H1 (cell line): ENCODE results near the gene ARL6IP4. TPM values are rescaled to one million over a fixed set of nuclear protein-coding genes. Genes with fewer than 3 reads are reported as not detected.

Experiments used
- CTCF ChIA-PET: fragments of 300-600 bp; sonication (Branson Sonifier 250); formaldehyde crosslinking; loops from one replicate; lab custom pipeline; 2021; ENCODE audit not compliant: partially characterized antibody; lab: Charles Lee
- POLR2A ChIA-PET: fragments of 300-600 bp; sonication (Branson Sonifier 250); formaldehyde crosslinking; loops from one replicate; lab custom pipeline; 2021; ENCODE audit warnings: inconsistent platforms; ENCODE audit not compliant: partially characterized antibody; lab: Charles Lee
- DNase-seq, 2 experiments: peaks; one replicate each; pipeline versions ENCODE4 v3.0.0 to v3.0.0-alpha.2; 2010 to 2022; ENCODE audit warnings: low spot score in 2 of 2, low read depth in 1 of 2, mixed read lengths in 1 of 2
- FAIRE-seq: peaks from 2 replicates; lab custom pipeline; 2011; peaks lifted over from hg19 to GRCh38; lab: Jason Lieb, UNC
- H2AFZ ChIP-seq: 2 replicates; pipeline ENCODE4 v1.8.1; 2012; ENCODE audit warnings: low read length, inconsistent platforms
- H2AK5ac ChIP-seq: 2 replicates; pipeline ENCODE4 v1.6.1; 2013; ENCODE audit warnings: low read depth, low read length
- H2BK120ac ChIP-seq: replicated peaks from 2 replicates; pipeline ENCODE3; 2013; ENCODE audit warnings: low read depth, low read length, inconsistent platforms
- H2BK12ac ChIP-seq: 2 replicates; pipeline ENCODE4 v1.6.1; 2013; ENCODE audit warnings: low read depth, low read length
- H2BK15ac ChIP-seq: 2 replicates; pipeline ENCODE4 v1.6.1; 2013; ENCODE audit warnings: low read length
- H2BK20ac ChIP-seq: 2 replicates; pipeline ENCODE4 v1.6.1; 2013; ENCODE audit warnings: low read length
- H2BK5ac ChIP-seq: 2 replicates; pipeline ENCODE4 v1.6.1; 2013; ENCODE audit warnings: low read depth, low read length
- H3K14ac ChIP-seq: 2 replicates; pipeline ENCODE4 v1.6.1; 2013; ENCODE audit warnings: inconsistent platforms; ENCODE audit not compliant: insufficient read length
- H3K18ac ChIP-seq: 2 replicates; pipeline ENCODE4 v1.6.1; 2013; ENCODE audit warnings: low read length; ENCODE audit errors: extremely low read depth
- H3K23ac ChIP-seq: 2 replicates; pipeline ENCODE4 v1.6.1; 2013; ENCODE audit warnings: inconsistent platforms; ENCODE audit not compliant: insufficient read length
- H3K23me2 ChIP-seq: 2 replicates; pipeline ENCODE4 v1.6.1; 2013; ENCODE audit warnings: low read depth, low read length
- H3K27ac ChIP-seq: 2 replicates; pipeline ENCODE4 v1.6.1; 2011; ENCODE audit warnings: low read depth, low read length, inconsistent platforms
- H3K27me3 ChIP-seq, 4 experiments: replicated peaks in 1 of 4; 1 replicate in 1 of 4; 2 replicates in 3 of 4; pipeline versions ENCODE4 v1.6.1 to v1.8.1; 2011 to 2013; ENCODE audit warnings: low read length in 3 of 4, mild to moderate bottlenecking in 3 of 4, inconsistent platforms in 2 of 4, mixed read lengths in 2 of 4, moderate library complexity in 1 of 4; ENCODE audit not compliant: control insufficient read depth in 3 of 4, insufficient read depth in 3 of 4; ENCODE audit errors: extremely low read depth in 1 of 4
- H3K36me3 ChIP-seq, 4 experiments: 2 replicates each; pipeline versions ENCODE4 v1.6.1 to v1.8.1; 2011 to 2013; ENCODE audit warnings: mild to moderate bottlenecking in 4 of 4, low read length in 3 of 4, moderate library complexity in 2 of 4, control low read depth in 1 of 4, inconsistent platforms in 1 of 4; ENCODE audit not compliant: insufficient read depth in 4 of 4, control insufficient read depth in 2 of 4
- H3K4ac ChIP-seq: replicated peaks from 2 replicates; pipeline ENCODE3; 2013; ENCODE audit warnings: low read length, low read depth, mixed read lengths, inconsistent platforms; ENCODE audit not compliant: insufficient read length
- H3K4me1 ChIP-seq, 4 experiments: replicated peaks in 1 of 4; 1 replicate in 1 of 4; 2 replicates in 3 of 4; pipeline versions ENCODE4 v1.6.1 to v1.8.1; 2011 to 2013; ENCODE audit warnings: low read length in 3 of 4, inconsistent platforms in 2 of 4, mixed read lengths in 1 of 4; ENCODE audit not compliant: insufficient read depth in 4 of 4, control insufficient read depth in 3 of 4
- H3K4me2 ChIP-seq, 2 experiments: 2 replicates each; pipeline versions ENCODE4 v1.6.1 to v1.8.1; 2011 to 2013; ENCODE audit warnings: low read depth in 2 of 2, low read length in 2 of 2, control low read depth in 1 of 2, inconsistent platforms in 1 of 2, mild to moderate bottlenecking in 1 of 2; ENCODE audit not compliant: insufficient read depth in 1 of 2
- H3K4me3 ChIP-seq, 4 experiments: fragments of 200-600, 300-600 bp in 1 of 4; sonication (generic), shearing (Covaris generic), sonication (Bioruptor Twin) in 1 of 4; 2 replicates each; pipeline versions ENCODE4 v1.5.1 to v1.8.1; 2011 to 2016; ENCODE audit warnings: low read length in 4 of 4, low read depth in 3 of 4, control low read depth in 2 of 4, inconsistent platforms in 2 of 4, mild to moderate bottlenecking in 2 of 4, mixed read lengths in 1 of 4, moderate library complexity in 1 of 4; ENCODE audit not compliant: insufficient read depth in 2 of 4; ENCODE audit errors: extremely low read depth in 1 of 4
- H3K56ac ChIP-seq: replicated peaks from 2 replicates; pipeline ENCODE3; 2013; ENCODE audit warnings: low read depth, mild to moderate bottlenecking, mixed read lengths, low read length, inconsistent platforms; ENCODE audit not compliant: insufficient read length
- H3K79me1 ChIP-seq: 2 replicates; pipeline ENCODE4 v1.6.1; 2013; ENCODE audit warnings: low read depth, low read length, control low read depth
- H3K79me2 ChIP-seq, 2 experiments: 2 replicates each; pipeline versions ENCODE4 v1.6.1 to v1.8.1; 2012 to 2013; ENCODE audit warnings: low read length in 2 of 2, mild to moderate bottlenecking in 2 of 2, inconsistent platforms in 1 of 2; ENCODE audit not compliant: insufficient read depth in 2 of 2, control insufficient read depth in 1 of 2
- H3K9ac ChIP-seq, 4 experiments: replicated peaks in 1 of 4; 1 replicate in 1 of 4; 2 replicates in 3 of 4; pipeline versions ENCODE4 v1.6.1 to v1.8.1; 2011 to 2013; ENCODE audit warnings: low read depth in 3 of 4, low read length in 3 of 4, control low read depth in 2 of 4, mild to moderate bottlenecking in 2 of 4, moderate library complexity in 2 of 4, inconsistent platforms in 1 of 4; ENCODE audit errors: extremely low read depth in 1 of 4
- H3K9me3 ChIP-seq, 2 experiments: 2 replicates each; pipeline versions ENCODE4 v1.6.1 to v1.8.1; 2012 to 2013; ENCODE audit warnings: mild to moderate bottlenecking in 2 of 2, moderate library complexity in 2 of 2, control low read depth in 1 of 2, inconsistent platforms in 1 of 2, low read depth in 1 of 2, low read length in 1 of 2, mixed read lengths in 1 of 2; ENCODE audit not compliant: insufficient read depth in 2 of 2
- H4K20me1 ChIP-seq, 2 experiments: replicated peaks in 1 of 2; 2 replicates each; pipeline versions ENCODE3 to v1.8.1; 2011 to 2013; ENCODE audit warnings: inconsistent platforms in 2 of 2, low read length in 2 of 2, mild to moderate bottlenecking in 1 of 2; ENCODE audit not compliant: insufficient read depth in 2 of 2, control insufficient read depth in 1 of 2
- H4K5ac ChIP-seq: 2 replicates; pipeline ENCODE4 v1.6.1; 2013; ENCODE audit warnings: low read length, low read depth, mixed read lengths, inconsistent platforms; ENCODE audit not compliant: insufficient read length
- H4K8ac ChIP-seq: 2 replicates; pipeline ENCODE4 v1.8.0; 2013; ENCODE audit warnings: mild to moderate bottlenecking, moderate library complexity, low read length, inconsistent platforms; ENCODE audit not compliant: insufficient read depth; ENCODE audit errors: extremely low read depth
- H4K91ac ChIP-seq: replicated peaks from 2 replicates; pipeline ENCODE3; 2013; ENCODE audit warnings: low read length, mixed read lengths, inconsistent platforms; ENCODE audit not compliant: insufficient read length
- CHD2 ChIP-seq: IDR thresholded peaks from 2 replicates; pipeline ENCODE4 v1.6.1; 2012; ENCODE audit warnings: low read length, improper control_type of control experiment
- KDM4A ChIP-seq: IDR thresholded peaks from one replicate; pipeline ENCODE4 v1.7.1; 2012; ENCODE audit warnings: low read depth, mild to moderate bottlenecking, moderate library complexity, low read length, inconsistent platforms; ENCODE audit not compliant: severe bottlenecking
- SP2 ChIP-seq: IDR thresholded peaks from 2 replicates; pipeline ENCODE4 v1.6.1; 2012; ENCODE audit warnings: mild to moderate bottlenecking, low read length, inconsistent platforms
- TCF12 ChIP-seq: IDR thresholded peaks from 2 replicates; pipeline ENCODE4 v1.6.1; 2011; ENCODE audit warnings: low read depth, mild to moderate bottlenecking, low read length
- WGBS, 2 experiments: shearing (Covaris generic) in 1 of 2; methylation state at CpG; one replicate each; pipeline versions ENCODE4 v1.1.6 to v1.1.7; 2013 to 2015; ENCODE audit warnings: low lambda C conversion rate in 2 of 2, mixed read lengths in 2 of 2, inconsistent platforms in 1 of 2, low coverage in 1 of 2, missing lambda C conversion rate in 1 of 2; ENCODE audit not compliant: insufficient replicate concordance in 2 of 2, insufficient coverage in 1 of 2, insufficient read length in 1 of 2; ENCODE audit errors: extremely low coverage in 1 of 2, missing lambda C conversion rate in 1 of 2; 5-methylcytosine and 5-hydroxymethylcytosine counted together
- polyA plus RNA-seq, 7 experiments: library from polyadenylated mRNA; depleted of rRNA in 3 of 7; stranded (reverse) in 5 of 7; unstranded in 2 of 7; fragments of >200 nt in 5 of 7; fragments of 200-250 nt in 2 of 7; gene quantifications; 1 replicate in 5 of 7; 2 replicates in 1 of 7; 4 replicates in 1 of 7; pipeline versions ENCODE4 v1.2.1 to v1.2.3, GENCODE V29; 2011 to 2013; ENCODE audit warnings: missing spikeins in 2 of 7, mixed read lengths in 2 of 7
- total RNA-seq: library from RNA; stranded (reverse); fragmentation: NEBNext Ultra II Directional; extraction: Animal tissue kit (Norgen Biotek cat#: 25700); gene quantifications from 2 replicates; pipeline ENCODE4 v1.2.1, GENCODE V29; 2021

ARL6IP4 gene
- total and polyA plus RNA-seq, 2 of the 8 experiments (the other 6 are each of a cell fraction or from before 2014, with no cell fraction given): 76.4 to 109 TPM

- WGBS, 2 experiments: 95% methylated on average over 22 of the region's 40 CpGs; no CpG with 5 or more reads in 1 of the 2 experiments
- TF ChIP-seq CHD2: no peak
- TF ChIP-seq TCF12: no peak
- no peak for TF ChIP-seq KDM4A
- TF ChIP-seq SP2: no peak
Observed at GRCh38 chr12:122986258-122986871, 5.9 kb downstream of the ARL6IP4 start.

More at GRCh38 chr12:122986258-122986871, 5.9 kb downstream of the ARL6IP4 start:
- Histone ChIP-seq H2BK120ac (no peak overlapping the region), H4K20me1 (peaks cover 0 to 7% of the 10 kb centered on the region in 2 experiments), H3K27ac (no peak overlapping the region), H3K79me1 (no peaks in the 10 kb centered on the region), H3K79me2 (peaks cover 0 to 2% of the 10 kb centered on the region in 2 experiments; a peak in 1 of 4 replicates), H4K91ac (no peak overlapping the region), H3K4me3 (no peak overlapping the region), H4K8ac (no peak overlapping the region), H3K4ac (no peak overlapping the region), H2BK12ac (no peak overlapping the region), H2AK5ac (no peak overlapping the region), H3K4me1 (peaks cover 0 to 7% (median 3%) of the 10 kb centered on the region in 4 experiments; a peak in 4 of 7 replicates), H2BK20ac (no peak overlapping the region), H3K9me3 (no peaks in the 10 kb centered on the region), H3K27me3 (no peaks in the 10 kb centered on the region), H3K23ac (no peak overlapping the region), H4K5ac (no peak overlapping the region), H3K18ac (no peak overlapping the region), H2BK5ac (no peak overlapping the region), H3K23me2 (peaks cover 5% of the 10 kb centered on the region; the same call in 1 of the 2 replicates), H2AFZ (no peak overlapping the region), H2BK15ac (no peak overlapping the region), H3K4me2 (no peak overlapping the region), H3K56ac (no peak overlapping the region), H3K14ac (no peak overlapping the region), H3K36me3 (peaks cover 0 to 6% (median 1%) of the 10 kb centered on the region in 4 experiments; a peak in 2 of 8 replicates), H3K9ac (no peak overlapping the region)
- DNase-seq: no peak
- ChIA-PET POLR2A (no interaction called here), CTCF (interaction anchor here (0.8 to 1.1 kb wide), 2 partner anchors 14 to 252 kb away, joined by 3 read pairs; no protein-coding TSS in a partner anchor)
- FAIRE-seq: no peak
